Karpas-422 (cell line): Measurements from ENCODE around the gene CD200R1. TPM values are rescaled to one million over a fixed set of nuclear protein-coding genes. Genes with fewer than 3 reads are reported as not detected.
A peak's percentile ranks its signal among the peaks of the same experiment; 100 is the strongest.

Source experiments
- DNase-seq: peaks from one replicate; pipeline ENCODE4 v3.0.0-alpha.2; 2015
- H2AFZ ChIP-seq: fragments of 200-600 bp; sonication (generic); 2 replicates; pipeline ENCODE4 v1.6.1; 2014; ENCODE audit warnings: antibody characterized with exemption, low read length, mixed read lengths
- H3K27ac ChIP-seq: fragments of 200-600 bp; sonication (generic); 2 replicates; pipeline ENCODE4 v1.5.1; 2014; ENCODE audit warnings: mild to moderate bottlenecking, low read length, moderate library complexity
- H3K27me3 ChIP-seq: fragments of 200-600 bp; sonication (generic); 2 replicates; pipeline ENCODE4 v1.6.1; 2014; ENCODE audit warnings: low read length, mixed read lengths
- H3K36me3 ChIP-seq: fragments of 200-600 bp; sonication (generic); 2 replicates; pipeline ENCODE4 v1.6.1; 2014; ENCODE audit warnings: low read length, mixed read lengths; ENCODE audit not compliant: insufficient read depth
- H3K4me1 ChIP-seq: fragments of 200-600 bp; sonication (generic); 2 replicates; pipeline ENCODE4 v1.6.1; 2014; ENCODE audit warnings: mild to moderate bottlenecking, low read length, mixed read lengths
- H3K4me2 ChIP-seq: fragments of 200-600 bp; sonication (generic); 2 replicates; pipeline ENCODE4 v1.6.1; 2014; ENCODE audit warnings: low read length, low read depth, mild to moderate bottlenecking; ENCODE audit not compliant: poor library complexity, severe bottlenecking
- H3K4me3 ChIP-seq: fragments of 200-600 bp; sonication (generic); 2 replicates; pipeline ENCODE4 v1.5.1; 2014; ENCODE audit warnings: mild to moderate bottlenecking, antibody characterized with exemption, low read length, mixed read lengths
- H3K79me2 ChIP-seq: fragments of 200-600 bp; sonication (generic); 2 replicates; pipeline ENCODE4 v1.6.1; 2014; ENCODE audit warnings: mild to moderate bottlenecking, low read length, mixed read lengths
- H3K9ac ChIP-seq: fragments of 200-600 bp; sonication (generic); 2 replicates; pipeline ENCODE4 v1.6.0; 2014; ENCODE audit warnings: low read length
- H3K9me2 ChIP-seq: fragments of 200-600 bp; sonication (generic), shearing (Covaris generic); replicated peaks from 2 replicates; pipeline ENCODE4 v1.6.0; 2014; ENCODE audit warnings: mild to moderate bottlenecking, low read length, moderate library complexity; ENCODE audit not compliant: insufficient read depth
- H3K9me3 ChIP-seq: fragments of 300-700, 200-600 bp; sonication (generic); 2 replicates; pipeline ENCODE4 v1.6.1; 2014; ENCODE audit warnings: low read length, mixed read lengths
- H4K20me1 ChIP-seq: fragments of 200-600 bp; sonication (generic); 2 replicates; pipeline ENCODE4 v1.6.1; 2014; ENCODE audit warnings: mild to moderate bottlenecking, antibody characterized with exemption, low read length, low read depth; ENCODE audit not compliant: insufficient read depth
- total RNA-seq: library from RNA; depleted of rRNA; stranded (reverse); fragments of >200 nt; shearing (Covaris generic); gene quantifications from 2 replicates; pipeline ENCODE4 v1.2.3, GENCODE V29; 2014; ENCODE audit warnings: low replicate concordance; rRNA removed

Gene CD200R1
- total RNA-seq, 1 experiment from 2014 or later = not detected

DNA sequence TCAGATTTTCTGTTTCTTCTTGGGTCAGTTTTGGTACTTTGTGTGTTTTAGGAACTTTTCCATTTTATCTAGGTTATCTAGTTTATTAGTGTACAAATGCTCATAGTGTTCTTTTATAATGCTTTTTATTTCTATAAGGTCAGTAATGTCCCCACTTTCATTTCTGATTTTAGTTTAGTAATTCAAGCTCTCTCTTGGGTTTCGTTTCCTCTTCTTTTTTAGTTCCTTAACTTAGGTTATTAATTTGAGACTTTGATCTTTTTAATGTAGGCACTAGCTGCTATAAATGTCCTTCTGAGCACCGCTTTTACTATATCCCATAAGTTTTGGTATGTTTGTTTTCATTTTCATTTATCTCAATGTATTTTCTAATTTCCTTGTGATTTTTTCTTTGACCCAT is 101.3 kb downstream of the CD200R1 start:
- H3K4me3 ChIP-seq = peak overlapping the region; percentile 39
- peak overlapping the region; percentile 77; the same call in 1 of the 2 replicates for H2AFZ ChIP-seq
- no peaks in the 10 kb centered on the region for H3K9me2 ChIP-seq
- no peaks in the 10 kb centered on the region for H3K79me2 ChIP-seq
- H3K27me3 ChIP-seq = no peaks in the 10 kb centered on the region
- peak overlapping the region; percentile 67 for H3K4me2 ChIP-seq
- H3K36me3 ChIP-seq = no peaks in the 10 kb centered on the region
- peaks cover 12% of the 10 kb centered on the region for H3K9me3 ChIP-seq
- DNase-seq = peak; percentile 77
- no peak overlapping the region for H3K9ac ChIP-seq
- peak overlapping the region; percentile 62 for H3K27ac ChIP-seq
- H3K4me1 ChIP-seq = peaks cover 25% of the 10 kb centered on the region
- H4K20me1 ChIP-seq = no peaks in the 10 kb centered on the region

DNA sequence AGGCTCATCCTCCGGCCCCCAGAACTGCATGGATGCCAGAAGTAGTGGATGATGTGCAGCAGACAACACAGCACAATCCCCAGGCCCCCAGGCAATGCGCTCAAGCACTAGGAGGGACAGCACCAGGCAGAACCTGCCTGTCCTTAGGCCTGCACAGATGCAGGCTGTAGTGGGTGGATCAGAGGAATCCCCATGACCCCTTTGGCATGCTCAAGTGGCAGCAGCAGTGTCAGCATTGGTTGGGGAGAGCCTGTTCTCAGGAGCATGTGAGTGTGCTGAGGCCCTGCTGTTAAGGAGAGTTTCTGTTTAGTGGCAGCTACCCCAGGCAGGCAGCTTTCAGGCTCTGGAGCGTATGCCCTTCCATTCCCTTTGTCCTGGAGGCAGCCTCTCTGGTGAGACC is 103.2 kb downstream of the CD200R1 start:
- Histone ChIP-seq H3K27me3 (no peaks in the 10 kb centered on the region), H3K4me1 (peaks cover 25% of the 10 kb centered on the region), H3K9me2 (no peaks in the 10 kb centered on the region), H4K20me1 (no peaks in the 10 kb centered on the region), H3K27ac (no peak overlapping the region), H3K79me2 (no peaks in the 10 kb centered on the region), H3K9me3 (peaks cover 12% of the 10 kb centered on the region), H3K4me2 (no peak overlapping the region), H3K9ac (no peak overlapping the region), H2AFZ (no peak overlapping the region), H3K4me3 (no peak overlapping the region), H3K36me3 (no peaks in the 10 kb centered on the region)
- no peak for DNase-seq

Other genes with a start within 250 kb of the CD200R1 start
- not detected in 2 replicates for gene CD200R1L, start 128.2 kb downstream of the CD200R1 start, total RNA-seq
- 28.4 and 36.0 TPM in 2 replicates for gene GTPBP8, start 15.9 kb upstream of the CD200R1 start, total RNA-seq
- 0.04 and 0.47 TPM in 2 replicates for gene BOC, start 236.5 kb upstream of the CD200R1 start, total RNA-seq